ENCODE results near the gene DECR2. TPM values are rescaled to one million over a fixed set of nuclear protein-coding genes. Genes with fewer than 3 reads are reported as not detected.

DECR2 gene
- total and polyA plus RNA-seq, 2 experiments from 2014 or later: 50.0 to 51.5 TPM

GRCh38 chr16:354971-355461, 46.7 kb upstream of the DECR2 start:
- no peaks in the 10 kb centered on the region for H3K36me3 ChIP-seq
- no peaks in the 10 kb centered on the region for H3K27me3 ChIP-seq
- DNase-seq (ENCODE audit: low read depth in 1 of 2, low spot score in 1 of 2): no peak

GRCh38 chr16:356741-357140, 44.9 kb upstream of the DECR2 start:
- Histone ChIP-seq H3K4me1 (ENCODE audit: low read depth) (no peaks in the 10 kb centered on the region), H3K27me3 (no peaks in the 10 kb centered on the region), H3K4me3 (no peak overlapping the region), H3K9me3 (ENCODE audit: low read depth) (no peaks in the 10 kb centered on the region), H3K27ac (no peak overlapping the region), H3K36me3 (no peaks in the 10 kb centered on the region)
- no peak for TF ChIP-seq CTCF (IDR thresholded peaks at IDR 0.05; ENCODE audit: low read depth, low read length)
- no peak for DNase-seq (ENCODE audit: low read depth in 1 of 2, low spot score in 1 of 2)

More at GRCh38 chr16:354971-355461, 46.7 kb upstream of the DECR2 start:
- H3K27ac ChIP-seq: no peak overlapping the region
- TF ChIP-seq CTCF (IDR thresholded peaks at IDR 0.05; ENCODE audit: low read depth, low read length): no peak
- H3K9me3 ChIP-seq (ENCODE audit: low read depth): no peaks in the 10 kb centered on the region
- no peaks in the 10 kb centered on the region for H3K4me1 ChIP-seq (ENCODE audit: low read depth)
- H3K4me3 ChIP-seq: no peak overlapping the region

- no peak for TF ChIP-seq CTCF (IDR thresholded peaks at IDR 0.05; ENCODE audit: low read depth, low read length)
- H3K4me1 ChIP-seq (ENCODE audit: low read depth): no peaks in the 10 kb centered on the region
- H3K27ac ChIP-seq: no peak overlapping the region
- no peaks in the 10 kb centered on the region for H3K9me3 ChIP-seq (ENCODE audit: low read depth)
- H3K27me3 ChIP-seq: no peaks in the 10 kb centered on the region
- H3K36me3 ChIP-seq: no peaks in the 10 kb centered on the region
- no peak for DNase-seq (ENCODE audit: low read depth in 1 of 2, low spot score in 1 of 2)
- no peak overlapping the region for H3K4me3 ChIP-seq
These were observed 42.5 kb upstream of the DECR2 start for GRCh38 chr16:359067-359763.

GRCh38 chr16:359871-360697, 41.6 kb upstream of the DECR2 start:
- Histone ChIP-seq H3K36me3 (no peaks in the 10 kb centered on the region), H3K27me3 (no peaks in the 10 kb centered on the region), H3K27ac (no peak overlapping the region), H3K4me1 (ENCODE audit: low read depth) (no peaks in the 10 kb centered on the region), H3K4me3 (no peak overlapping the region), H3K9me3 (ENCODE audit: low read depth) (no peaks in the 10 kb centered on the region)
- no peak for DNase-seq (ENCODE audit: low read depth in 1 of 2, low spot score in 1 of 2)
- TF ChIP-seq CTCF (IDR thresholded peaks at IDR 0.05; ENCODE audit: low read depth, low read length): no peak

- H3K4me3 ChIP-seq: no peak overlapping the region
- no peak for DNase-seq (ENCODE audit: low read depth in 1 of 2, low spot score in 1 of 2)
- TF ChIP-seq CTCF (IDR thresholded peaks at IDR 0.05; ENCODE audit: low read depth, low read length): no peak
- no peaks in the 10 kb centered on the region for H3K36me3 ChIP-seq
- no peak overlapping the region for H3K27ac ChIP-seq
- H3K9me3 ChIP-seq (ENCODE audit: low read depth): no peaks in the 10 kb centered on the region
- no peaks in the 10 kb centered on the region for H3K27me3 ChIP-seq
- no peaks in the 10 kb centered on the region for H3K4me1 ChIP-seq (ENCODE audit: low read depth)
These were observed 40.9 kb upstream of the DECR2 start for GRCh38 chr16:360698-361336.
